Keratinocyte (primary cell): ENCODE data around the gene PSG2. TPM values are rescaled to one million over a fixed set of nuclear protein-coding genes. Genes with fewer than 3 reads are reported as not detected.
"Not testable (repeated sequence)": the region's sequence is repeated elsewhere in the genome, so short reads cannot be mapped to it uniquely, and the experiment has no call there.

ENCODE experiments used
- DNase-seq: peaks from one replicate; pipeline ENCODE4 v3.0.0-alpha.2; 2011; ENCODE audit warnings: low read depth, missing footprints, low spot score
- FAIRE-seq: peaks from 2 replicates; lab custom pipeline; 2011; peaks lifted over from hg19 to GRCh38; lab: Jason Lieb, UNC
- H2AFZ ChIP-seq: 2 replicates; pipeline ENCODE4 v1.6.0; 2012; ENCODE audit warnings: low read length, control low read depth, inconsistent platforms; ENCODE audit not compliant: control insufficient read depth
- H3K27ac ChIP-seq: 2 replicates; pipeline ENCODE4 v1.5.1; 2011; ENCODE audit warnings: low read length; ENCODE audit not compliant: control insufficient read depth, insufficient read depth
- H3K27me3 ChIP-seq: 3 replicates; pipeline ENCODE4 v1.6.0; 2011; ENCODE audit warnings: low read length; ENCODE audit not compliant: control insufficient read depth, insufficient read depth; ENCODE audit errors: extremely low read depth
- H3K36me3 ChIP-seq, 2 experiments: 2 replicates in 1 of 2; 3 replicates in 1 of 2; pipeline ENCODE4 v1.5.1; 2011; ENCODE audit warnings: low read length in 2 of 2, mild to moderate bottlenecking in 1 of 2; ENCODE audit not compliant: control insufficient read depth in 2 of 2, insufficient read depth in 2 of 2; ENCODE audit errors: extremely low read depth in 1 of 2
- H3K4me1 ChIP-seq: 3 replicates; pipeline ENCODE4 v1.5.1; 2011; ENCODE audit warnings: low read length; ENCODE audit not compliant: control insufficient read depth, insufficient read depth; ENCODE audit errors: extremely low read depth
- H3K4me2 ChIP-seq: 3 replicates; pipeline ENCODE4 v1.6.0; 2011; ENCODE audit warnings: low read depth, low read length; ENCODE audit not compliant: control insufficient read depth, insufficient read depth; ENCODE audit errors: extremely low read depth
- H3K4me3 ChIP-seq, 3 experiments: fragments of 200-600 bp in 1 of 3; sonication (generic) in 1 of 3; 2 replicates in 2 of 3; 3 replicates in 1 of 3; pipeline ENCODE4 v1.5.1; 2011 to 2016; ENCODE audit warnings: low read length in 3 of 3, mild to moderate bottlenecking in 3 of 3, control low read depth in 2 of 3, inconsistent platforms in 1 of 3, low read depth in 1 of 3, mixed read lengths in 1 of 3, mixed run types in 1 of 3, moderate library complexity in 1 of 3; ENCODE audit not compliant: control insufficient read depth in 2 of 3, insufficient read depth in 2 of 3; ENCODE audit errors: extremely low read depth in 1 of 3
- H3K79me2 ChIP-seq: 2 replicates; pipeline ENCODE4 v1.6.0; 2012; ENCODE audit warnings: low read length; ENCODE audit not compliant: control insufficient read depth, insufficient read depth
- H3K9ac ChIP-seq: 3 replicates; pipeline ENCODE4 v1.6.0; 2011; ENCODE audit warnings: low read length; ENCODE audit not compliant: control insufficient read depth, insufficient read depth; ENCODE audit errors: extremely low read depth
- H3K9me1 ChIP-seq: 3 replicates; pipeline ENCODE4 v1.6.0; 2011; ENCODE audit warnings: low read length; ENCODE audit not compliant: control insufficient read depth, insufficient read depth; ENCODE audit errors: extremely low read depth
- H3K9me3 ChIP-seq: 2 replicates; pipeline ENCODE4 v1.5.1; 2012; ENCODE audit warnings: low read depth, low read length; ENCODE audit not compliant: control insufficient read depth
- H4K20me1 ChIP-seq: 3 replicates; pipeline ENCODE4 v1.6.0; 2011; ENCODE audit warnings: low read length; ENCODE audit not compliant: control insufficient read depth, insufficient read depth; ENCODE audit errors: extremely low read depth
- CTCF ChIP-seq, 3 experiments: IDR thresholded peaks in 1 of 3; conservative IDR thresholded peaks in 1 of 3; optimal IDR thresholded peaks in 1 of 3; 2 replicates in 2 of 3; 3 replicates in 1 of 3; pipeline versions ENCODE3 to v1.5.1; 2011; ENCODE audit warnings: low read length in 3 of 3, mild to moderate bottlenecking in 3 of 3, moderate library complexity in 2 of 3, control low read depth in 1 of 3, inconsistent platforms in 1 of 3; ENCODE audit not compliant: insufficient read depth in 2 of 3; ENCODE audit errors: extremely low read depth in 1 of 3
- EZH2 ChIP-seq: IDR thresholded peaks from one replicate; pipeline ENCODE4 v1.6.1; 2012; ENCODE audit warnings: inconsistent platforms, mild to moderate bottlenecking, low read length, moderate library complexity
- dilution Hi-C: fragments of 300-500 bp; cut with MboI; formaldehyde crosslinking; loops from one replicate; pipeline ENCODE4 v1.7.0; 2020; ENCODE audit warnings: low sequenced_read_pairs; ENCODE audit not compliant: extremely low pct_ligation_motif_present
- polyA plus RNA-seq, 5 experiments: library from polyadenylated mRNA; depleted of rRNA in 3 of 5; stranded (reverse) in 3 of 5; stranded (forward) in 1 of 5; unstranded in 1 of 5; fragments of >200 nt; gene quantifications; 1 replicate in 1 of 5; 2 replicates in 3 of 5; 3 replicates in 1 of 5; pipeline versions ENCODE4 v1.2.1 to v1.2.3, GENCODE V29; 2011 to 2012; ENCODE audit warnings: missing spikeins in 2 of 5, low read depth in 1 of 5, low replicate concordance in 1 of 5

The PSG2 gene
- polyA plus RNA-seq, 1 donor (not counting 4 experiments of a cell fraction or from before 2014, with no cell fraction given) = 0.09 TPM

- Histone ChIP-seq H2AFZ (no peak overlapping the region), H3K9me3 (no peaks in the 10 kb centered on the region), H4K20me1 (no peaks in the 10 kb centered on the region), H3K36me3 (no peaks in the 10 kb centered on the region), H3K4me1 (peaks cover 16% of the 10 kb centered on the region), H3K9ac (no peak overlapping the region), H3K4me2 (peak overlapping the region; percentile 25), H3K79me2 (no peaks in the 10 kb centered on the region), H3K9me1 (no peaks in the 10 kb centered on the region), H3K4me3 (no peak overlapping the region), H3K27ac (peak overlapping the region; percentile 43), H3K27me3 (no peaks in the 10 kb centered on the region)
- dilution Hi-C loops = no loop called here
- TF ChIP-seq CTCF (optimal IDR thresholded peaks at IDR 0.05 in 1 of 3, IDR thresholded peaks at IDR 0.05 in 1 of 3, conservative IDR thresholded peaks at IDR 0.05 in 1 of 3; ENCODE audit: extremely low read depth in 1 of 3, insufficient read depth in 2 of 3, low read length in 3 of 3) (no peak), EZH2 (no peak)
- FAIRE-seq (peak; percentile 84), DNase-seq (peak; percentile 23)
These were observed 4.2 kb downstream of the PSG2 start for GRCh38 chr19:43078311-43078710.

GRCh38 chr19:43077881-43078280 is 4.6 kb downstream of the PSG2 start:
- H2AFZ ChIP-seq = peak overlapping the region; percentile 13
- H3K36me3 ChIP-seq, dilution Hi-C loops, H3K27me3 ChIP-seq, H3K4me3 ChIP-seq, H4K20me1 ChIP-seq, H3K9me1 ChIP-seq, FAIRE-seq, H3K9me3 ChIP-seq, H3K9ac ChIP-seq, H3K79me2 ChIP-seq: not testable (repeated sequence)
- H3K4me2 ChIP-seq = peak overlapping the region; percentile 25
- H3K4me1 ChIP-seq = peaks cover 16% of the 10 kb centered on the region
- peak; percentile 40 for DNase-seq
- peak overlapping the region; percentile 43 for H3K27ac ChIP-seq

GRCh38 chr19:43062418-43062817 is 20.1 kb downstream of the PSG2 start:
- H3K27ac ChIP-seq, dilution Hi-C loops, H3K36me3 ChIP-seq, H3K4me2 ChIP-seq, H4K20me1 ChIP-seq, H3K79me2 ChIP-seq, DNase-seq, H3K4me3 ChIP-seq, H3K9me3 ChIP-seq, H3K4me1 ChIP-seq, H3K27me3 ChIP-seq, H3K9me1 ChIP-seq, H3K9ac ChIP-seq, H2AFZ ChIP-seq, FAIRE-seq: not testable (repeated sequence)

- DNase-seq, H3K27ac ChIP-seq, H2AFZ ChIP-seq, H3K4me3 ChIP-seq, H3K27me3 ChIP-seq, H3K9ac ChIP-seq, H3K36me3 ChIP-seq, H3K4me2 ChIP-seq, H3K4me1 ChIP-seq, H3K9me1 ChIP-seq, H3K79me2 ChIP-seq, FAIRE-seq, H3K9me3 ChIP-seq, dilution Hi-C loops, H4K20me1 ChIP-seq: not testable (repeated sequence)
These were observed 21.2 kb downstream of the PSG2 start for GRCh38 chr19:43061326-43061725.
